GM21717 (cell line): Measurements from ENCODE around the gene EVI5L.
A peak's percentile ranks its signal among the peaks of the same experiment; 100 is the strongest.
"Not testable (repeated sequence)": the region's sequence is repeated elsewhere in the genome, so short reads cannot be mapped to it uniquely, and the experiment has no call there.

Experiments used
- ATAC-seq: cut with Tn5 transposase; IDR thresholded peaks from one replicate; pipeline ENCODE4 v1.9.1; 2021; ENCODE audit warnings: mild to moderate bottlenecking, moderate library complexity; ENCODE audit not compliant: unreplicated experiment

EVI5L gene

DNA sequence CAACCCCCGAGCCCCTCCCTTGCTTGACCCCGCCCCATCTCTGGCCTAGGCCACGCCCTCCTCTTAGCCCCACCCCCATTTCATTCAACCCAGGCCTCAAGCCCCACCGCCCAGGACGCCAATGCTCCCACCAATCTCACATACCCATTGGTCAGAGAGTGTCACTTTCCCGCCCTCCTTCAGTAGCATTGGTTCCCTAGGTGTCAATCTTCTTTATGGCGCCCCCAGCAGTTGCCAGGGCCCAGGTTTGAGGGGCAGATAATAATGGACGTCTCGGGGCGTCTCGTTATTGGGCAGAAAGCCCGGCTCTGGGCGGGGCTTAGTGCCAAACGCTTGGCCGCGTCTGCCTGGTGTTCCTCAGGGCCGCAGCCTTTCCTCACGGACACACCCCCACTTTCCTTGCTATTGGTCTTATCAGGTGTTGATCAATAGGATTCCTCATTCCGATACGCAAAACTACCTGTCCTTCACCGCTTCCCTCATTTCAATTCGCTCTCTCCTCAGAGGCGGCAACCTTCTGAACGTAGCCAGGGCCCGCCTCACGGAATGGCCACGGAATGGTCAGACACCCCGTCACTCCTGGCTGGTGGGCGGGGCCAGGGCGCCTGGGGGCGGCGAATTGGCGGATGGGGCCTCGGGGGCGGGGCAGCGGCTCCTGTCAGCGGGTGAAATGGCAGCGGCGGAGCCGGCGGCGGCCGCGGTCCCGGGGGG, at the start of gene EVI5L:
Gene EVI5L, plus strand, starts transcription at position 658 of the 711 bp plus-strand sequence. CDS start 16,325 bp downstream, outside the sequence.
- ATAC-seq = peak; percentile 75

DNA sequence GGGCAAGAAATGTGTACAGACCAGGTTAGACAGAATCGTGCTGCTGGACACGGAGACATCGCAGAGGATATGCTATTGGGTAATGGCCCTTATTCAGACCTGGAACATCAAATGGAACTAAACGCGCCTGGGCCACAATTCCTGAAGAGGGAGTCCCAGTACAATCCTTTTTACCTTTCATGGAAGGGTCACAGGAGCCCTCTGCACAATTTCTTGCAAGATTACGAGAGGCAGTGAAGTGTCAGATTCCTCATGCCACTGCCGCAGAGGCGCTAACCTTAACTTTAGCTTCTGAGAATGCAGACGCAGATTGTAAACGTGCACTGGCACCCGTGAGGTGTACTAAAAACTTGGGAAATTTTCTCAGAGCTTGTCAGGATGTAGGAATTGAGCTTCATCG, 48.9 kb upstream of the EVI5L start:
- no peak for ATAC-seq

DNA sequence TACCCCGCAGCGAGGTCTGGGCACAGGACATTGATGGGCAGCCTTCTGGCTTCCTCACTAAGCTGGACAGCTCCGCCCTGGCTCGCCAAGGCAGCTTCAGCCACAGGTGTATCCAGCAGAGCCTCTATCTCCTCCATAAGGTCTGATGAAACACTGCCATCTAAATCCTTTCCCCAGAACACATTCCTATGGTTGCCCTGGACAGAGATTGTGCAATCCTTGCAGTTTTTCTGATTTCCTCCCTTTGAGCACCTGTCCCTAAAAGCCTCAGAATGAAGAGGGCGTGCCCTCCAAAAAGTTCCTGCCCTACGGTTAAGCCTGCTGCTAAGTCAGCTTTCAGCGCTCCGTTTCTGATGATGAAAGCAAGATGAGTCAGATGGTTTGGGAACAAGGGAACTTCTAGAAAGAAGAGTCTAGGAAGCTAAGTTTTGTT, 46.0 kb upstream of the EVI5L start:
- no peak for ATAC-seq

DNA sequence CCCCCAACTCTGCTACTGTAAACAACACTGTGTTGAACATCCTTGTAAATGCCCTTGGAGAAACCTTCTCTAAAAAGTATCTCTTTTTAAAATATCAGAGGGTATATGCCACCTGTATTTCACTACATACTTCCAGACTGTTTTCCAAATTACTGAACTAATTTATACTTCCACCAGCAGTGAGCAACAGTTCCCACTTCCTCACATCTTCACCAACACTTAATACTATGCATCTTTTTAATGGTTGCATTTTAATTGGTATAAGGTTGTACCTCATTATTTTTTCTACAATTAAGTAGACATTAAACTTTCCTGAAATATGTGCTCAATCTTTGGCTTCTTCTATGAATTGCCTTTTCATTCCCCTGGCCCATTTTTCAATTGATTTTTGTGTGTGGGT, 45.2 kb upstream of the EVI5L start:
- ATAC-seq = no peak

DNA sequence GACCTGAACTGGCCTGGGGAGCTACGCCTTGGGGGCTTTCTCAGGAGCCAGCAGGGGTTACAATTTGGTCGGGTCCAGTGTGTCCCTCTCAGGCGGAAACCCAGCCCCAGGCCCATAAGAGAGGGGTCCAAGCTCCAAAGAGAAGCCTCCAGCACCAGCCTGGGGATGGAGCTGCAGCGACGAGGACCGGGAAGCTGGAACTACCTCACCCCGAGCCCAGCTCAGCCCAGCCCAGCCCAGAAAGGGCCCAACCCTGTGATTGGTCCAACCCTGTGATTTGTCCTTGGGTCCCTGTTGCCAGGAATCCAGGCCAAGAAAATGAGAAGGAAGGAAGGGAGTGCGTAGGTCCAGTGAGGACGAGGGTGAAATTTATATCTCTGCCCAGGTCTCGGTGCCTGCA, 42.9 kb upstream of the EVI5L start:
- ATAC-seq = no peak

DNA sequence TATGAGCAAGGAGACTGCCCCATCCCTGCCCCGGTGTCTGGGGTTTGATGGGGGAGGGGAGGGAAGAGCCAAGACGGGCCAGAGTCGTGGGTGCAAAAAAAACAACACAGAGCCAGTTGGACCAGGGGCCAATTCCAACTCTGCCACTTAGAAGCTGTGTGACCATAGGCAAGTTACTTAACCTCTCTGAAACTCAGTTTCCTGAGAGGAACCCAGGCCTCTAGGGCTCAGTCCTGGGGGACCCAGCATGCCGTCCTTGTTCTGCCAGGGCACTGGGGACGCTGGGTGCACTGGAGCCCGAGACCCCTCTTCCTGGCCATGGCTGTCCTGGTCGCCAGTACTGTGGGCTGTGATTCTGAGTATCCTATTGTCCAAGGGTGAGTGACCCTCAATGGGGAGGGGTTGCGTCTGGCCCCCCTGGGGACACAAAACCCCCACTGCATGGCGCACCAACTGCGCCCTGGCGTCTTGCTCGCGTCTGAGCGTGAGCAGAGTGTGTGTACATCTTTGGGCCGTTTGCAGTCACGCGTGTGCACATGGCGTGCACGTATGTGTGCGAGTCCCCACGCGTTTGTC, 42.3 kb upstream of the EVI5L start:
- ATAC-seq = no peak

DNA sequence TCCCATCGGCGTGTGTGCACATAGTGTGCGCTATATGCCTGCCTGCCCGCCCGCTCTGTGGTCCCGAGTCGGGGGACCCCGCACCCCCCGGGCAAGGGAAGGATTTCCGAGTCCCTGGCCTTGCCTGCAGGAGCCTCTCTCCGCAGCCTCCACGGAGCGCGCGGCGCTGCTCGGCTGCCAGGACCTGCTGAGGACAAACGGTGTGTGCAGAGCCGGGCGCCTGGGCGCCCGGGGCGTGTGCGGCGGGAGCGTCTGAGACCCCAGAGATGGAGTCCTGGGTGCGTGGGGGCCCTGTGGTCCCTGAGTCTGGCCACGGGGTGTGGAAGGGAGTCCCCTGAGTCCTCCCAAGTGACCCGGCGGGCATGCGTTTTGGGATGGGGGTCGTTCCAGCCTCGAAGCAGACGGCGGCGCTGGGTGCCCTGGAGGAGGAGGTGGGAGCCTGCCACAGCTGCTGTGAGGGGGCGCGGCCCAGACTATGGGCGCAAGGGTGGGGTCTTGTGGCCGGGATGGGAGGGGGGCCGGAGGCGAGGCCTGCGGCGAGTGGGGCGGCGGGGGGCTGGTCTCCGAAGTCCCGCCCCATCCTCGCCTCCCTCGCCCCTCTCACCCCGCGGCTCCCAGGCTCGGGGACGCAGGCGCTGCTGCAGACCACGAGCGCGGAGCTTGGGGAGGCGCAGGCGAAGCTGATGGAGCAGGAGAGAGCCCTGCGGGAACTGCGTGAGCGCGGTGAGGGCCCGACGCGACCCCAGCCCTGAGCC, 41.7 kb upstream of the EVI5L start:
- no peak for ATAC-seq

DNA sequence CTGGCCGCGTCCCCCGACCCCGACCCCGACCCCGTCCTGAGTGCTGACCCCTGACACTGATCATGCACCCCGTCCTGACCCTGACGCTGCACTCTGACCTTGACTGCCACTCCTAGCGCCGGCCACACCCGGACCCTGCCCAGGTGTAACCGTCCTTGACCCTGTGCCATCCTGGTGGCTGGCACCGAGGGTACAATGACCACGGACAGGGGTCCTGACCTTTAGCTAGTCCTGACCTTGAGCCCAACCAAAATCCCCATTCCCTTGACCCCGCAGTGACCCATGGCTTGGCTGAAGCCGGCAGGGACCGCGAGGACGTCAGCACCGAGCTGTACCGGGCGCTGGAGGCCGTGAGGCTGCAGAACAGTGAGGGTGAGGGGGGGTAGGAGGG, 41.1 kb upstream of the EVI5L start:
- ATAC-seq = no peak

DNA sequence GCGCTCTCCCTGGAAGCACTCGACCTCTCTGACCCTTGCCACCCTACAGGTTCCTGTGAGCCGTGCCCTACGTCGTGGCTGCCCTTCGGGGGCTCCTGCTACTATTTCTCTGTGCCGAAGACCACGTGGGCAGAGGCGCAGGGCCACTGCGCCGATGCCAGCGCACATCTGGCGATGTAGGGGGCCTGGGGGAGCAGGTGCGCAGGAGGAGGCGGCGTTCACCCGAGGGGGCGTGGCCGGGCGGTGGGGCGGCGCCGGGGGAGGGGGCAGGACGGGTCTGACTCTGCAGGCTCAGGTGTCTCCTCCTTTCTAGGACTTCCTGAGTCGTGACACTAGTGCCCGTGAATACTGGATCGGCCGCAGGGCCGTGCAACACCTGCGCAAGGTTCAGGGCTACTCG, 40.6 kb upstream of the EVI5L start:
- ATAC-seq = no peak

DNA sequence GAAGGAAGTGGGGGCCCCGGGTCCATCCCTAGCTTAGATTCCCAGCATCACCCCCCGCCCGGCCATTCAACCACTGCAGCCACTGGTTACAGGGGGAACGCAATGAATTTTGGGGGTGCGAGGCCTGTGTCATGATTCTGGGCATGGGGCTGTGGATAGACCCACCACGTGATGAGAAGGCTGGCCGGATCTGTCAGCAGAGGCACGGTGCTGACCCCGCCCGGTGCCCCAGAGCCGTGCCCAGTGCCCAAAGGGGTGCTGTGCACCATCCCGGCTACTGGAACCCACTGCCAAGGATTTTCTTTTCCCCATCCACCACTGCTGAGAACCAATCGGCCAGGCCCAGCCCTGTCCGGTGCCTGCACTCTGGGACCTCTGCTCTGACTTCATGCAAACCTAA, 39.6 kb upstream of the EVI5L start:
- no peak for ATAC-seq

DNA sequence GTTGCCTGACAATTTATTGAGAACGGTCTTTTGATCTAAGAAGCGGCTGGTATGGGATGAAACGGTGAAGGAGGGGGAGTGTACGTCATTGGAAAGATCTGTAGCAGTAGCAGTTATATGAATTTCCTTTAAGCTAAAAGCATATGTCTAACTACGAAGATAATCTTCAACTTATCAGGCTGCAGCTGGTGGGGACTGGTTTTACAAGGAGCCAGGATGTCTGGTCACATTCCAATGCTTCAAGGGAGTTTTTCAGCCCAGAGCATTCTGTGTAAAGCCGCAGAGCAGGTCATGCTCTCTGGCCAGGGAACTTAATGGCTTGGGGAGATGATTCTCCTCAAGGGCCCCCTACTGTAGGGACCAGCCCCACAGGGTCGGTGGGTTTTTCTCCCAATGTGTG, 37.7 kb upstream of the EVI5L start:
- no peak for ATAC-seq

DNA sequence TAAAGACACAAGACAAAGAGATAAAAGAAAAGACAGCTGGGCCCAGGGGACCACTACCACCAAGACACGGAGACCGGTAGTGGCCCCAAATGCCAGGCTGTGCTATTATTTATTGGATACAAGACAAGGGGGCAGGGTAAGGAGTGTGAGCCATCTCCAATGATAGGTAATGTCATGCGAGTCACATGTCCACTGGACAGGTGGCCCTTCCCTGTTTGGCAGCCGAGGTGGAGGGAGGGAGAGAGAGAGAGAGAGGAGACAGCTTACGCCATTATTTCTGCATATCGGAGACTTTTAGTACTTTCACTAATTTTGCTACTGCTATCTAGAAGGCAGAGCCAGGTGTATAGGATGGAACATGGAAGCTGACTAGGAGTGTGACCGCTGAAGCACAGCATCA, 37.3 kb upstream of the EVI5L start:
- not testable (repeated sequence) for ATAC-seq

DNA sequence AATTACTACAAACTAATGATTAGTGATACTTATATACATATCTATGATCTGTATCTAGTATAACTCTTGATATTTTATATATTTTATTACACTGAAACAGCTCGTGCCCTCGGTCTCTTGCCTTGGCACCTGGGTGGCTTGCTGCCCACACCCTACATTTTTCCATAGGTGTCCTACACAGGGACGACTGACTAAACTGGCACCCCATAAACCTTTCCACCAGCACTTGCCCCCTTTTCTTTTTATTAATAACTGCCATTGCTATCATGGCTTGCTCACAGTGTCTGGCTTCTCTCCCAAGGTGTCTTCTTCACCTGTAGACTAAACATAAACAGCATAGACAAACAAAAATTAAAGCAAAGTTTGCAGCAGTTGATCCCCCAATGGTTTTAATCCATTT, 36.5 kb upstream of the EVI5L start:
- ATAC-seq = no peak

DNA sequence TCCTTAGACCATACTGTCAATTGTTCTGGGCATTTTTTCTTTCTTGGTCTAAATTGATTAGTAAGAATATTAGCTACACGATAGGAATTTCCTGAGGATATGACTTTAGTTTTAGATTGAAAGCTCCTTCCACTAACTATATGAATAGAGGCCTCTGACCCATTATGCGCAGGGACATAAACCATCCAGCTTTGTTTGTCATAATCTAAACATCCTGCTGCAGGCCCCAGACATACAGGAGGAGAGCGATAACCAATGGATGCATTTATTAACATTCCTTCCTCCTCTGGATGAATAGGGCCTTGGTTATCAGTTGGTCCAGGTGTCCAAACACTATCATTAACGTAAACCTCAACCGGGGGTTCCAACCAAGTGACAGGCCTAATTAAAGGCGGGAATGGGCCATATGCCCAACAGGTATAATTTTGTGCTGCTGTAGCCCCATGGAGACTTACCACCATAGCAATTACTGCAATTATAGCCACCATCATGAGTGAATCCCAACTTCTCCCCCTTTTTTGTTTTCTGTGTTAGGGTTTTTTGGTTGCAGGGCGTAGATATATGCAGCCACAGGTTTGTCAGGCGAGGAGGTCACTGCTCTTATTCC, 34.4 kb upstream of the EVI5L start:
- ATAC-seq = no peak

DNA sequence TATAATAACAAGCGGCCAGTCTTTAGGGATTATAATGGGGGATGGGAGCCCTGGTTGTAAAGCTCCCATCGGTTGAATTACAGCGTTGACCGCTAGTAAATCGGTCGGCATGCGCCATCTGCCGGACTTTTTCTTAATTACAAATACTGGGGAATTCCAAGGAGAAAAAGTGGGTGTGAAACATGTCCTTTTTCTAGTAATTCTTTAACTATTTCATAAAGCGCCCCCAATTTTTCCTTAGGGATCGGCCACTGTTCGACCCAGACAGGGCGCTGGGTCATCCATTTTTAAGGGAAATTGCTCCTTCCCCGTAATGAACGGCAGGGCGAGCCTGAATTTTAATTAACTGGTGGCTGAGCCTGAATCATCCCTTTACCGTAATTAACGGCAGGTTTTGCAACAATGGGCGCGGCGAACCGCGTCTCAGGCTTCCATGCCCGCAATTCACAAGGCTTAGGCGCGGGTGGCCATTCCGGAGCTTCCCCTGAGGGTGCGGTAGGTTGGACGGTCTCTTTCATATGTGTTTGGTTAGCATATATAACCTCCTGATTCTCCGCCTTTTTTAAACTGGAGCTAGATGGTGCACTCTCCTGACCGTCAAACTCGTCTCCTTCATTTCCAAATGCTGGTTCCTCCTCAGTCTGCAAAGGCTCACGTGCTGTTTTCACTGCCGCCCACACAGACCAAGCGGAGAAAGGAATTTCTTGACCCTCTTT, 30.2 kb upstream of the EVI5L start:
- ATAC-seq = no peak

DNA sequence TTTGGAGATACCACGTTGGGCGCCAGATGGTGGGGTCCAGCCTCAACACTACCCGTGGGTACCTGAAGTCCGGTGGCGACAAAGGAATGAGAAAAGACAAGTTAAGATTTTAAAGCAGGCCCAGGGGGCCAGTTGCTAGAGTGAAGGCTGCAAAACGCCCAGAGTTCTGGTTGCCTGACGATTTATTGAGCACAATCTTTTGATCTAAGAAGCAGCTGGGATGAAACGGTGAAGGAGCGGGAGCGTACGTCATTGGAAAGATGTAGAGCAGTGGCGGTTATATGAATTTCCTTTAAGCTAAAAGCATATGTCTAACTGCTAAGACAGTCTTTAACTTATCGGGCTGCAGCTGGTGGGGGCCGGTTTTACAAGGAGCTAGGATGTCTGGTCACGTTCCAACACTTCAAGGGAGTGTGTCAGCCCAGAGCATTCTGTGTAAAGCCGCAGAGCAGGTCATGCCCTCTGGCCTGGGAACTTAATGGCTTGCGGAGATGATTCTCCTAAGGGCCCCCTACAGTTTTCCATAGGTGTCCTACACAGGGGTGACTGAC, 28.9 kb upstream of the EVI5L start:
- no peak for ATAC-seq

DNA sequence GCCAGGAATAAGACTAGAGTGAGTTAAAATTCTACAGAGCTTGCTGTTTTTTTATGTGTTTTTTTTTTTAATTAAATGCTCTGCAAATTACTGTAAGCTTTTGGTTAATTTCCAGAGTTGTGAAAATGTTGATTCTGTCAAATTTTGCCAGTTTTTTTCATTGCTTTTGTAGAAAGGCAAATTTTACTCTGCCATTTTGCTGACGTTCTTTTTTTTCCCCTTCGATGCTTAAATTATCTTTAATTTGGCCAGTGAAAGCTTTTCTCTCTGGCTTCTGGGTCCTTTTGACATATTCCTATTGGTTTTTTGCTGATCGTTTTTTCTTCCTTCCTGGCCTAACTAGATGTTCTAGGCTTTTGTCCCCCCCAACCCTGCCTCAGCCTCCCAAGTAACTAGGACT, 23.8 kb upstream of the EVI5L start:
- ATAC-seq = no peak

DNA sequence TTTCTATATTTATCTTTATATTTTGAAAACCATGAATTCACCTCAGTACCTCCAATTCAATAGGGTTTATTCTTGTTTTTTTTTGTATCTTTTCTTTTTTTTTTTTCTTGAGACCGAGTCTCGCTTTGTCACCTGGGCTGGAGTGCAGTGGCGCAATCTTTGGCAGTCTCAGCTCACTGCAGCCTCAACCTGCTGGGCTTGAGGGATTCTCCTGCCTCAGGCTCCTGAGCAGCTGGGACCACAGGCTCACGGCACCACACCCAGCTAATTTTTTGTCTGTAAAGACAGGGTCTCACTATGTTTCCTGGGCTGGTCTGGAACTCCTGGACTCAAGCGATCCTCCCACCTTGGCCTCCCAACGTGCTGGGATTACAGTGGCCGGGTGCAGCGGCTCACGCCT, 23.1 kb upstream of the EVI5L start:
- ATAC-seq = no peak

DNA sequence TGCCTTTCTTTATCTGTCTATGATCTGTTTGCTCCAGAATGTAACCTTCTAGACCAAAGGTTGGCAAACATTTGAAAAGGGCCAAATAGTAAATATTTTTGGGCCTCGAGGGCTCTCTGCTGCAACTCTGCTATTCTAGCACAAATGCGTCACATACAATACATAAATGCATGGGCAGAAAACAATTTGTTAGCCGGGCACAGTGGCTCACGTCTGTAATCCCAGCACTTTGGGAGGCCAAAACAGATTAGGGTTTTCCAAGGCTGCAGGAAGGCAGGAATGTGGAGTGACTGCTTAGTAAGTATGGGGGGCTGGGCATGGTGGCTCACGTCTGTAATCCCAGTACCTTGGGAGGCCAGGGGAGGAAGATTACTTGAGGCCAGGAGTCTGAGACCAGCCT, 21.9 kb upstream of the EVI5L start:
- no peak for ATAC-seq

DNA sequence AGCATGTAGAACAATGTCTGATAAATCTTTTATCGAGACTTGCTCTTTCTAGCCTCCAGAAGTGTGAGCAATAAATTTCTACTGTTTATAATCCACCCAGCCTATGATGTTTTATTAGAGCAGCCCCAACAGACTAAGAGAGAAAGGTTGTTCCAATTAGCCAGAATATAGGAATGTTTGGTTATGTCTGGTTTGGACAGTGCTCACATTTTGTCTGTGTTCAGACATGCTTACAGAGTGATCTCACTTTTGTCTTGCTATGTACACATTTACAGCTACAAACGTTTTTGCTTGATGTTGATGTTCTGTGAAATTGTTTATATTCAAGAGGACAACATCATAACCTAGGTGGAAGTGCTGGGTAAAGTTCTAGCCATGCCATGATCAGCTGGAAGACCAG, 18.0 kb upstream of the EVI5L start:
- no peak for ATAC-seq

DNA sequence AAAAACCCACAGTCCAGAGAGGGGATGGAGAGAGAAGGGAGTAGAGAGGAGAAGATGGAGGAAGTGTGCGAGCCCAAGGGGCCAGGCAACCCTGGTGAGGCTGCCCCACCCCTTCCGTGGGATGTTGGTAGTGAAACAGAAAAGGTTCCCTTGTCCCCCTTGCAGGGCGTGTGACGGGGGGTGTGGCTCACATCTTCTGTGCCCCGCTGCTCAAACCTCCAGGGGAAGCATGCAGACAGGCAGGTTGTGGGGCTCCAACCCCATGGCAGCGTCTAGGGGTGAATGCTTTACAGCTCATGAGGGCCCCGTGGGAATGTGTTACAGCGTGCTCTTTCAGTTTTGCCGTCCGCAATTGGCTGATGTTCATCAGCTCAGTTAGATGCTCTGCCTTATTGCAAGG, 14.7 kb upstream of the EVI5L start:
- ATAC-seq = no peak
